Hepatocyte (in vitro differentiated cells): Measurements from ENCODE around the gene LRRC52.

Experiments
- EZH2 ChIP-seq: fragments of 200-600 bp; sonication (generic); IDR thresholded peaks from 2 replicates; pipeline ENCODE4 v1.6.1; 2016; ENCODE audit warnings: antibody characterized with exemption, mild to moderate bottlenecking, borderline replicate concordance
- EZH2phosphoT487 ChIP-seq: fragments of 200-600 bp; sonication (generic); IDR thresholded peaks from one replicate; pipeline ENCODE4 v1.6.1; 2018; ENCODE audit warnings: antibody characterized with exemption, mild to moderate bottlenecking, low read depth, moderate library complexity; ENCODE audit not compliant: unreplicated experiment, severe bottlenecking
- TF ChIP-seq, protein P1 (sequence below): fragments of 200-600 bp; sonication (generic); IDR thresholded peaks from 2 replicates; pipeline ENCODE4 v1.5.1; 2016; ENCODE audit warnings: antibody characterized with exemption, mild to moderate bottlenecking; ENCODE audit not compliant: poor library complexity

DNA sequence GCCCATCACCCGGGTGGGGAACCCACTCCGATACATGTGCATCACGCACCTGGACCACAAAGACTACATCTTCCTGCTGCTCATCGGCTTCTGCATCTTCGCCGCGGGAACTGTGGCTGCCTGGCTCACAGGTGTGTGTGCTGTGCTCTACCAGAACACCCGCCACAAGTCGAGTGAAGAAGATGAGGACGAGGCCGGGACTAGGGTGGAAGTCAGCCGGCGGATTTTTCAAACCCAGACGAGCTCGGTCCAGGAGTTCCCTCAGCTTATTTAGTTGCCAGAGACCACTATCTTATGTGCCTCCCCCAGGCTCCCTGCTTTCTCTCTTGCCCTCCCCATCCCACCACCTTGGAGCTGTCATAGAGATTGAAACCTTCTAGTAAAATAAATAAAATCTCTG, 19.8 kb downstream of the LRRC52 start:
- TF ChIP-seq, protein P1, sequence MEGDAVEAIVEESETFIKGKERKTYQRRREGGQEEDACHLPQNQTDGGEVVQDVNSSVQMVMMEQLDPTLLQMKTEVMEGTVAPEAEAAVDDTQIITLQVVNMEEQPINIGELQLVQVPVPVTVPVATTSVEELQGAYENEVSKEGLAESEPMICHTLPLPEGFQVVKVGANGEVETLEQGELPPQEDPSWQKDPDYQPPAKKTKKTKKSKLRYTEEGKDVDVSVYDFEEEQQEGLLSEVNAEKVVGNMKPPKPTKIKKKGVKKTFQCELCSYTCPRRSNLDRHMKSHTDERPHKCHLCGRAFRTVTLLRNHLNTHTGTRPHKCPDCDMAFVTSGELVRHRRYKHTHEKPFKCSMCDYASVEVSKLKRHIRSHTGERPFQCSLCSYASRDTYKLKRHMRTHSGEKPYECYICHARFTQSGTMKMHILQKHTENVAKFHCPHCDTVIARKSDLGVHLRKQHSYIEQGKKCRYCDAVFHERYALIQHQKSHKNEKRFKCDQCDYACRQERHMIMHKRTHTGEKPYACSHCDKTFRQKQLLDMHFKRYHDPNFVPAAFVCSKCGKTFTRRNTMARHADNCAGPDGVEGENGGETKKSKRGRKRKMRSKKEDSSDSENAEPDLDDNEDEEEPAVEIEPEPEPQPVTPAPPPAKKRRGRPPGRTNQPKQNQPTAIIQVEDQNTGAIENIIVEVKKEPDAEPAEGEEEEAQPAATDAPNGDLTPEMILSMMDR = no peak
- TF ChIP-seq EZH2 (no peak), EZH2phosphoT487 (no peak)
